GM21576 (cell line): ENCODE measurements around the gene FARP1.
A peak's percentile ranks its signal among the peaks of the same experiment; 100 is the strongest.

Experiments
- ATAC-seq: cut with Tn5 transposase; IDR thresholded peaks from one replicate; pipeline ENCODE4 v1.9.1; 2021; ENCODE audit warnings: mild to moderate bottlenecking, moderate library complexity; ENCODE audit not compliant: unreplicated experiment

FARP1 gene

DNA sequence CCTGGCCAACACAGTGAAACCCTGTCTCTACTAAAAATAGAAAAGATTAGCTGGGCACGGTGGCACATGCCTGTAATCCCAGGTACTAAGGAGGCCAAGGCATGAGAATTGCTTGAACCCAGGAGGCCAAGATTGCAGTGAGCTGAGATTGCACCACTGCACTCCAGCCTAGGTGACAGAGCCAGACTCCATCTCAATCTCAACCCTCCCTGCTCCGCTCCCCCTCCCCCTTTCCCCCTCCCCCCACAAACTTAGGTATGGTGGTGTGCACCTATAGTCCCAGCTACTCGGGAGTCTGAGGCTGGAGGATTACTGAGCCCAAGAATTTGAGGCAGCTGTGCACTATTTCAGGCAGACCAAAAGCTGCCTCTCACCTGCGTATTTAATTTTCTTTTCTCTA, 55.8 kb downstream of the FARP1 start:
- no peak for ATAC-seq

DNA sequence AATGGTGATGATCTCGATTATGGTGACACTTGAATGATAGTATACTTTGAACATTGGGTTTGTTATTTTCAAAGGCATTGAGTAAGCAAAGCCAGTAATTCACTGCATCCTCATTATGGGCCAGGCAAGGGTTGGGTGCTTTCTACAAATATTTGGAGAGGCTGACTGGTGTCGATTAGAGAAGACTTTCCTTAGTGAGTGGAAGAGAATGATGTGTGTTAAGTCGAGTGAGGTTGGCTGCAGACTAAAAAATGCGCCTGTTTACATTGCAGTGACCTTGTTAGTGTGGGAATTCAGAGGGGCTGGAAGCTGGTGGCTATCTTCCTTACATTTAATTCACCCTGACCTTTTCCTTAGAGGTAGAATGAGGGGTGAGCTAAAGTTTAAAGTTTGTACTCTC, 56.6 kb downstream of the FARP1 start:
- ATAC-seq = no peak

DNA sequence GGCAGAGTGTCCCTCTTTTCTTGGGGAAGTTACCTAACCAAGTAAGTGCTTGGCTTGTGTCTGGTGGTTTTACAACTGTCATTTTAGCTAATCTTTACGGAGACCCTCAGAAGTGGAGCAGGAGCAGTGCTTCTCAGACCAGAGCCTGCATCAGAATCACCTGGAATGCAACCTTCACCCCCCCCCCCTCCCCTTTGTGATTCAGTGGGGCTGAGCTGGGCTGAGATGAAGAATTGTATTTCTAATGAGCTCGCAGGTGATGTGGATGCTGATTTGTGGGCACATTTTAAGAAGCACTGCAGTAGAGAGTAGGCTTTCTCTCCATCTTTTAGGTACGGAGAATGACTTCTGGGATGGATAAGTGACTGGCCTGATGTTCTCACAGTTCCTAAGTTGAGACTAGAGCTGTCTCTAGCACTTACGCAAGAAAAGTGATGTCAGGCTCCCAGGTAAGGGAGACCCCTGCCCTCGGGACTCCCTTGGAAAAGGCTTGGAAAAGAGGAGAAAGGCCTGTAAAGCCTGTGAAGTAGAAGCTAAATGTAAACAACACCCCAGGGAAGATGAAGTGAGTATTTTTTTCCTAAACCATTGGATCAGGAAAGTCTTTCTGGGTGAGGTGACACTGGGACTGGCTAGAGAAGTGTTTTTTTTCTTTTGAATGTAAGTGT, 57.5 kb downstream of the FARP1 start:
- no peak for ATAC-seq

DNA sequence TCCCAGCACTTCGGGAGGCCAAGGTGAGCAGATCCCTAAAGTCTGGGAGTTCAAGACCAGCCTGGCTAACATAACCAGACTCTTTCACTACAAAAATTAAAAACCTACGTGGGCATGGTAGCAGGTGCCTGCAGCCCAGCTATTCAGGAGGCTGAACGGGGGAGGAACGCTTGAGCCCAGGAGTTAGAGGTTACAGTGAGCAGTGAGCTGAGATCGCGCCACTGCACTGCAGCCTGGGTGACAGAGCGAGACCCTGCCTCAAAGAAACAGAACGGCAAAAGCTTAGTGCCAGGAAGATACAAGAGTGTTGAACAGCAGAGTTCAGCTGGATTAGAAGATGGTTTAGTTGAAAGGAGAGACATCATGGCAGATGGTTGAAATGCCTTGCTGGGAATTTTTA, 58.3 kb downstream of the FARP1 start:
- no peak for ATAC-seq

DNA sequence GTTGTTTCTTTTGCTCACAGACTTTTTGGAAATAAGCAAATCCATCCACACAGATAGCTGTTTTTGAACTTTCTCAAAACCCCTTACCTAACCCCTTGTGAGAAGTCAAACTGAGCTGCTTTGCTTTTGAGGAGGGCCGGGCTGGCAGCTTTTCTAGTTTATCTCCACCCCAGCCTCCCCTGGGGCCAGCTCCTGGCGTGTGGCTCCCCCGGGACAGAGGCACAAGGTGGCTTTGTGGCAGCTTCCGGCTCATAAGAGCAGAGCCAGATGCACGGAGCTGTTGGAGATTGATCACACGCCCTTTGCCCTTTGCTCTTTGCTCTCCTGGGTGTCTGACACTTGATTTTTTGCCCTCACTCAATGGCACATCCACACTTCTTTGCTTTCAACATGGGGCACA, 59.1 kb downstream of the FARP1 start:
- ATAC-seq = no peak

DNA sequence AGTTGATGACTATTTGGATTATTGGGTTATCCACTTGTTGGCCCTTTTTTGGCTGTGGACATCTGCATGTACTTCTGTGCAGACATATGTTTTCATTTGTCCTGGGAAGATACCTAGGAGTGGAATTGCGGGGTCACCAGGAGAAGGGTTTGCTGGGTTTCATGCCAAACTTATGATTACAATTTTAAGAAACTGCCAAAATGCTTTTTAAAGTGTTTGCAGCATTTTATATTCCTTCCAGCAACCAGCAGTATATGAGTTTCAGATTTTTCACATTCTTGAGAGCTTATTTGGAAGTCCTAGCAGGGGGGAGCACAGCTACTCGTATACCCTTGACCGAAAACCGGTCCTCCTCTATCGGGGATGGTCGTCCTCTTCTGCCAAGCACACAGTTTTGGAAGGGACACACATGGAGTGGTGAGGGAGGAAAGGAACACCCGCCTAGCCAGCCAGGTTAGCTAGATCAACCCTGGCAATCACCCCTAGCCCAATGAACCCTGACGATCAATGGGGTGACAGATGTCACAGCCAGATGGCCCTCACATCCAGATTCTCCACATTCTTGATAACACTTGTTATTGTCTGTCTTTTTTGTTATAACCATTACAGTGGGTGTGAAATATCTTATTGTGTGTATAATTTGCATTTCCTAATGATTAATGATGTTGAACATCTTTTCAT, 60.9 kb downstream of the FARP1 start:
- no peak for ATAC-seq

DNA sequence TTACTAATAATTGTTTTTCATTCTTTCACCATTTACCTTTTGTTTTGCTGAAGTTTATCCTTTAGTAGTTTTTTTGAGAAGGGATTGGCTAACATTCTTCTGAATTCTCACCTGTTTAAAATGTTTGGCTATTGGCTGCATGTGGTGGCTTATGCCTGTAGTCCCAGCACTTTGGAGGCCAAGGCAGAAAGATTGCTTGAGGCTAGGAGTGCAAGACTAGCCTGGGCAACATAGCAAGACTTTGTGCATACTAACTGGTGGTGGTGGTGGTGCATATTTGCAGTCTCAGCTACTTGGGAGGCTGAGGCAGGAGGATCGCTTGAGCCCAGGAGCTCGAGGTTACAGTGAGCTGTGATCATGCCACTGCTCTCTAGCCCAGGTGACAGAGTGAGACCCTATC, 61.7 kb downstream of the FARP1 start:
- no peak for ATAC-seq

DNA sequence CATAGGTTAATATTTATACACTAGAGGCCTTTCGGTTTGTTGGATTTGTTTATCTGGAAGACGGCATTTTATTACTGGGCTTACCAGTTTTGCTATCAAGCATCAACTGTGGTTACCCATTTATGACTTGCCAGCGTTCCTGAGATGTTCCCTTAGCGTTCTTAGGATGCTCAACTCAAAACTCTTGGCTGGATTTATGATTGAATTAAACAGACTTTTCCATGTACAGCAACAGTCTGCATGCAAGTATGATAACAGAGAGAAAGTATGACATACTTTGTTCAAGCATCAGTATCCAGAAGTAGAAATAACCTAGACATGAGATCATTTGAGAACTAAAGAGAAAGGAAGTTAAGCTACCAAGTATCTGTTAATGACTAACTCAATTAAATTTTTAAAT, 64.1 kb downstream of the FARP1 start:
- ATAC-seq = no peak

DNA sequence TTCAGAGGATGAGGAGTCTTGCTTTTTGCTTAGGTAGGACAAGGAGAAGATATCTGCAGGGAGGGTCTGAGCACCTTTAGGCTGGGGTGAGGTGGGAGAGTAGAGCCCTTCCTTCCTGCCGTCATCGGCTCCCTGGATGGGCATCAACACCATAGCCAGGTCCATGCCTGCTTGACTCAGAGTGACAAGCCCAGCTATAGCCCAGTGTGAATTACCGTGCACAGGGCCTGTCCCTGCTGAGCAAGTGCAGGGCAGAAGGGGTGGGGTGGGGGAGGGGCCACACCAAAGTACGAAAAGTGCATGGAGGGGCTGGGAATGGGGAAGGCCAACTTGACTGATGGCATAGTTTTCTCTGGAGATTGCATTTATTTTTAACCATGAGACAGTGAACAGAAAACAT, 64.5 kb downstream of the FARP1 start:
- no peak for ATAC-seq

DNA sequence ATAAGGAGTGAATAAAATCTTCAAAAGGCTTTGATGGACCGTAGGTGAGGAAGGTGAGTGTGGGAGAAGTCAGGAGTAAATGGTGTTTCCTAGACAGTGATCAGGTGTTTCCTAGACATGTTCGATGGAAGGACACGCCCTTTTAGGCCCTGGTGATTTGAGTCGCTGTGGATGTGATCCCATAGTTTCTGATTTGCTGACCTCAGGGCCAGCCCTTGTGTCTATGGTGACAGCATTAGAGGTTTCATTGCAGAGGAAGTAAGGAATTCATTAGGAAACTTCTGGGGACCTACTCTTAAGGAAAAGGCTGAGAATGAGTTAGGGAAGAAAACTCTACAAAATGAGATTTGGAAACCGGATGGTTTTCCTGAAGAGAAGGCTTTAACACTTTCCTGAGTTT, 65.7 kb downstream of the FARP1 start:
- ATAC-seq = no peak

DNA sequence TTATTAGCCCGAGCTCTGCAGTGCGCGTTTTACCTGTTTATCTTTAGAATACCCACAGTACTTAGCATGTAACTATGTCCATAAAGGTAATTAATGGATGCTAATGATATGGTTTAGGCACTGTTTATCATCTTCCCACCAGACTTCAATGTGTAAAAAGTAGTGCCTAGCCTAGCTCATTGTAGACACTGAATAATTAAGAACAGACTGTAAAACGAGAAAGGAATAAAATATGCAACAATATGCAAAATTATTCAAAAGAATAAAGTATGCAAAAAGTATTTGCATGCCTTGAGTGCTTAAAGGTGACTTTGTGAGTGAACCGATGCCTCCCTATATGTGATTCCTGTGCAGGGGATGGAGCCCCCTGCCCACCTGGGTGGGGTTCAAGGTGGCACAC, 69.9 kb downstream of the FARP1 start:
- ATAC-seq = no peak

DNA sequence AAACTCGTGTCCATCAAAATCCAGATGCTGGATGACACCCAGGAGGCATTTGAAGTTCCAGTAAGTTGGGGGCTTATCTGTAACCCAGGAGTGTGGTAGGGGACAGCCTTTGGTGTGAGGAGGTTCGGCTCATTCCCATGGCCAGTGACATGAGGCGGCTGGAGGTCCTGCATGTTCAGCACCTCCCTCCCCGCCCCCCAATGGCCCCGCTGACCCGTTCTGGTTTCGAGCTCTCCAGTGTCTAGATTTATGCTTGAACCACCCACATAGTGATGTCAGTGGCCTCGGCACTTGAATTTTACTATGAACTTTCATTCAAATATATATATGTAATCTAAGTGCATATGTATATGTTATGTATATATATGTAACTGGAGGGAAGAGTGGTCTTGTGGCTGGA, 70.5 kb downstream of the FARP1 start:
- no peak for ATAC-seq

DNA sequence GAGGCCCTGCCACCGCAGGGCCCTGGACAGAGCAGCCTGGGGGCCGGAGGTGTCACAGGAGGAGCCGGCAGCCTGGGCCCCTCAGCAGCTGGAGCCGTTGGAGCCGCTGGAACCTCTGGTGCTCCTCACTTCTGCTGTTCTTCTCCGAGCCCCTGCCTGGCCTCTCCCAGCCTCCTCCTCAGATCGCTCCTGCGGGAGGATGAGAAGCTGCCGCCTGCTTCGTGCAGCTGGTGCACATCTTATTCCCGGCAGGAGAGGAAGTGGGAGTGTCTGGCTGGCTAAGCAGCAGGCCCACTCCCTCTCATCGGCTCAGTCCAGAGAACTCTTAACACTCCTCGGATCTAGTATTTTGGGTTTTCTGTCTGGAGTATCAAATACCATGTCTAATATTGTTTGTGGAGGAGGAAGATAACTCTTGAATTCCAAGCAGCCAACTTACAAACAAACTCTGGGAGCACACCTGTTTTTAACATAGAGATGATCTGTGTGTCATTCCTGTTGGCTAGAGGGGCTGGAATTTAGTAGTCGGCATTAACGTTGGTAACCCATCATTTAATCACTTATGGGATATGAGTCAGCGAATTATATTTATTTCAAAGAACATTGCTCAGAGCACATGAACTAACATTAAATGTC, 71.2 kb downstream of the FARP1 start:
- ATAC-seq = no peak

DNA sequence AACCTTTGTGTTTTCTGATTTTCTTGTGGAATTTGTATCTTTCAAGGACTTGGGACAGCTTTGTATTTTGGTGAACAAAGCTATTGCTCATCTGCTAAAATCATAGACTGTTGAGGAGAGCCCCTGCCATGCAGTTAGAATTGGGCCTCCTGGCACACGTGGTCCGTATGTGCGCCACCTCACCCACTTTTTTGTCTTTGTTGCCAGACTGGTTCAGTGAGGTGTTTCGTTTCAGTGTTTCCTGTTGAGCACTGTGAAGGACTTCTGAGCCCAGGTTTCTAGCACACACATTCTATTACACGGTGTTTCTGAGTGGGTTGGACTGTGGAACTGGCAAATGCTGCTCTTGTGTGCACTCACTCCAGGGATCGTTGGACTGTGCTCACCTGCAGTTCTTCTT, 71.8 kb downstream of the FARP1 start:
- ATAC-seq = no peak

DNA sequence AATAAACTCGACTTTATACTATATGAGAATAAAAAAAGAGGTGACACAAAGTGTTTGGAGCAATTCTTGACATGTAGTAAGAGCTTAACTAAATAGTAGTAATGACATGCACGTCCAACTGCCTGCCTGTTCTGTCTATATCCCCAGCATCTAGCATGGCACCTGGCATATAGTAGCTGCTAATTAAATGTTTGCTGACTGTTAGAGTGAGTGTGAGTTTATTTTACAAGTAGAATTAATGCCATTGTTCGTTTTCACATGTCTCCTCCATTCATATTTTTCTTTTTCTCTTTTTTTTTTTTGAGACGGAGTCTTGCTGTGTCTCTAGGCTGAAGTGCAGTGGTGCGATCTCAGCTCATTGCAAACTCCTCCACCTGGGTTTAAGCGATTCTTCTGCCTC, 72.6 kb downstream of the FARP1 start:
- ATAC-seq = no peak

DNA sequence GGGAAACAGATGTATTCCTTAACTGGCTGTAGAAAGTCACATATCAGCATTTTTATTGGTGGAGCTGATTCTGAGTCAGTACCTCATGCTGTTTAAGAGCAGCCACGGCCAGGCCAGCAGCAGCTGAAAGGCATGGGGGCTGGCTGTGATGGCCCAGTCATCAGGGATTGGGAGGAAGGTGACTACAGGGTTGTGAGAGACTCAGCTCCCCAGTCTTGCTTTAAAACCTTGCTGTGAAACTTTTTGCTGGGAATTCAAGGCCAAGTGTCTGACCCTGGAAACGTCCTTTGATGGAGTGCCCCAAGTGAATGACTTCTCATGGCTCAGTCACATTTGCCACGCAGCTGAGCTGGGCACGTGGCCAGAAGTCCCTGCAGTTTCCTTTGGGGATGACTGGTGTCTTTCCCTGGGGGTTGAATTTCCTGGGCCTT, 73.3 kb downstream of the FARP1 start:
- no peak for ATAC-seq

DNA sequence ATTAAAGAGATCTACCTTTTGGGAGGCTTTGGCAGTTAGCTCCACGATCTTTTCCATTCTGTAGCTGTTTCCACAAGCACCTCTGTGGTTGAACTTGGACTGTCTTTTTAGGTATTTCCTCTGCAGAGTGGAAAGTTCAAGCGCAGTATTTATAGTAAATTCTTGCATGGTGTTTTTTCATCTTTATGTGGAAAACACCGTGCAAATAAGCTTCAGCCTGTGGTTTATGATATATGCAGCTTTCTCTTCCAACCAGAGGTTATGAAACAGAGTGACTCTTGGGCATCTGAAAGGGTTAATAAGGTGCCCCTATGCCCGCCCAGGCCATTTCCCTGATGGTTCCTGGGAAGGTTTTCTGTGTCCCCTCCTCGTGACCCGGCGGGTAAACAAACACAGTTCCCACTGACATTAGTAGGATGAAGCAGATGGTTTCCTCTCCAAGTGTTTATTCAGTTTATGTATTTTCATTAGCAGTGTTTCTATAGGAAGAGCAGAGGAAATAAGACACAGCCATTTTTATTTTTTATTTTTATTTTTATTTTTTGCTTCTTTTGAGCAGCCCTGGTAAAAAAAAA, 73.9 kb downstream of the FARP1 start:
- ATAC-seq = peak; percentile 46

DNA sequence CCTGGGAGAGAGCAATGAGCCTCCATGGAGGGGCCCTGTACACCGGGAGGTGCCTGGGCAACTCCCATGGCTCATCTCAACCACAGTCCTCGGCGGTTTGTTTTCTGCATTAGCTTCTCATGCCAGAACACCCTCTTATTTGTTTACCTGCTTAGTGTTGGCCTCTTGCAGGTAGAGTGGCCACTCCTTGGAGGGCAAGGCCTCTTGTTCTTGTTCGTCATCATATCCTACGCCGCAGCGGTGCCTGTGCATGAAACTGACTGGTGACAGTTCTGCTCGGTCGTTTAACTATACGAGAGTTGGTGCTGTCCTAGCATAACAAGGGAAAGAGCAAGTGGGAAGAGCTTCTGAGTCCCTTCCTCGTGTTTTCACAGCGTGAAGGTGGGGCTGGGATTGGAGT, 74.7 kb downstream of the FARP1 start:
- no peak for ATAC-seq

DNA sequence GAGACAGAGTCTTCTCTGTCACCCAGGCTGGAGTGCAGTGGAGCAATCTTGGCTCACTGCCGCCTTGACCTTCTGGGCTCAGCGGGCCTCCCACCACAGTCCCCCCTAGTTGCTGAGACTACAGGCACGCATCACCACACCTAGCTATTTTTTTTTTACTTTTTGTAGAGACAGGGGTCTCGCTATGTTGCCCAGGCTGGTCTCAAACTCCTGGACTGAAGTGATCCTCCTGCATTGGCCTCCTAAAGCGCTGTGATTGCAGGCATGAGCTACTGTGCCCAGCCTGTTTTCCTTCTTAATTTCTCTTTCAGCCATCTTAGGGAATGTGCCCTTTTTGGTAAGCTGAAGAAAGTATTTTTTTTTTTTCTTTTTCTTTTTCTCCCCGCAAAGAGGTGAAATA, 76.8 kb downstream of the FARP1 start:
- no peak for ATAC-seq

DNA sequence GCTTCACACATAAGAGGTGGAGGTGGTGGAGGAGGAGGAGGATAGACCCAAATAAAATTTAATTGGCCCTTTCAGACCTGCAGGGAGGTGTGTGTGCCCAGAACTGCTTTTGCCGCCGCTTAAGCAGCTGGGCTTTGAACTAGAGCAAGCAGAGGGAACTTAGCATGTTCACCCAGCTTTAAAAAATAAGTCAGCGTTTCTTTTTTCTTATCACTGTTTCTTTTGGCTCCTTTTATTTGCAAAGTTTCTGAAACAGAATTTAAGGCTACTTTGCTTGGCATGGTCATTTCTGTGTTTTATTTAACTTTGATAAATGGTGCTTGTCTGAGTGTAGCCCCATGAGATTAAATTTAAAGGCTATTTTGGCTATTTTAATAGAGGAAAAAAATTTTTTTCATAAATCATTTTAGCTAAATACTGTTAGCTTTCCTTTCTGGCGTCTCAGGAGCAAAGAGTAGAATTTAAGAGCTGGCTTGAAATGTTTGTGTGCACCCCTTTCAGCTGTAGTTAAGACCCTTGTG, 77.4 kb downstream of the FARP1 start:
- no peak for ATAC-seq

DNA sequence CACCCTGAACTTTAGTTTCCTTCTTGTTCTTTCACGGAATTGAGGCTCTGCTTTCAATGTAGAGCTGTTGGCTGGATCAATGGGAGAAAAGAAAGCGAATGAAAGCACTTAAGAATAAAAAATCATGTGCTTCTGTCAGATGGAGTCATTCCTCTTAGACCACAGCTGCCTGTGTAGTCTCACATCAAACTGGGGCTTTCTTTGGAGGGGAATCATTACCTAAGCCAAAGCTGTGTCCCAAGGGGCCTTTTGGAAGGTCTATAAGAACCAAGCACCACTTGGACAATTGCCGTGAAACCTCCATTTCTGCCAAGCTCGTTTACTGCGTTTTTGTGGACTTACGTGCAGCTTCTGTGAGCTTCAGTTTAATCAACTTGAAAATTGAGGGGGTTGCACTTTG, 78.3 kb downstream of the FARP1 start:
- ATAC-seq = no peak

DNA sequence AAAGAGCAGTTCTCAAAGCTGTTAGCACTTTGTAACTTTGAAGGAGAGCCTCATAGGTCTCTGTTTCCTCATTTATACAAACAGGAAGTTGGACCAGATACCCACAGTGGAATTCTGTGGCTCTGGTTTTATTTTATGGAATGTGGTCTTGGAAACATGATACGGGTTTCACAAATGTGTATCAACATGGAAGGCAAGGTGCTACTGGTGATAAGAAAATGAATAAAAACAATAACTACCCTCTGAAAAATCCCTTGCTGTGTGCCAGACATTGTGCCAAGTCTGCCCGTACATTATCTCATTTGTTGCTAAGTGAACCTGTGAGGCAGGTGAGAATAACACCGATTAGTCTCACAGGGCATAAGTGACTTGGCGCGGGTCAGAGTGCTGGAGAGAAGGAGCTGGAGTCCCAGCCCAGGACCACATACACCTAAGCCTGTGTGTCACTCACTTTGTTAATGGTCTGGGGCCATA, 79.2 kb downstream of the FARP1 start:
- no peak for ATAC-seq
